WTC11 (cell line): Measurements from ENCODE around the gene ITPR2. TPM values are rescaled to one million over a fixed set of nuclear protein-coding genes. Genes with fewer than 3 reads are reported as not detected.
A peak's percentile ranks its signal among the peaks of the same experiment; 100 is the strongest.

ENCODE experiments used
- ATAC-seq: fragments of 200-7000 bp; cut with Tn5 transposase; 2 replicates; pipeline ENCODE4 v1.10.0; 2021; ENCODE audit warnings: mild to moderate bottlenecking, moderate library complexity
- CTCF ChIA-PET: fragments of 300-600 bp; sonication (Branson Sonifier 250); formaldehyde crosslinking; loops from one replicate; lab custom pipeline; 2021; ENCODE audit warnings: antibody characterized with exemption; lab: Charles Lee
- POLR2A ChIA-PET: fragments of 350-600 bp; sonication (Branson Sonifier 250); formaldehyde crosslinking; loops from one replicate; lab custom pipeline; 2021; ENCODE audit warnings: antibody characterized with exemption; lab: Charles Lee
- DNase-seq: peaks from one replicate; pipeline ENCODE4 v3.0.0; 2021; ENCODE audit warnings: low spot score
- H3K27ac Mint-ChIP-seq: 2 replicates; pipeline ENCODE4 v1.8.0; 2021; ENCODE audit warnings: mixed read lengths
- H3K27me3 Mint-ChIP-seq: 2 replicates; pipeline ENCODE4 v1.8.0; 2021; ENCODE audit warnings: low read depth, mild to moderate bottlenecking, moderate library complexity, mixed read lengths
- H3K36me3 Mint-ChIP-seq: 2 replicates; pipeline ENCODE4 v1.8.0; 2021; ENCODE audit warnings: mixed read lengths
- H3K4me1 Mint-ChIP-seq: 2 replicates; pipeline ENCODE4 v1.8.0; 2022; ENCODE audit warnings: mixed read lengths
- H3K4me3 Mint-ChIP-seq: 2 replicates; pipeline ENCODE4 v1.8.0; 2021; ENCODE audit warnings: mild to moderate bottlenecking, moderate library complexity, mixed read lengths
- H3K9me3 Mint-ChIP-seq: 2 replicates; pipeline ENCODE4 v1.8.0; 2021; ENCODE audit warnings: mixed read lengths
- ESRRA ChIP-seq: sonication (generic); formaldehyde crosslinking; IDR thresholded peaks from 2 replicates; pipeline ENCODE4 v1.8.1; 2022; ENCODE audit warnings: mild to moderate bottlenecking, missing genetic modification reagents, borderline replicate concordance
- FOXP1 ChIP-seq: sonication (generic); formaldehyde crosslinking; IDR thresholded peaks from 2 replicates; pipeline ENCODE4 v1.8.0; 2022; ENCODE audit warnings: missing genetic modification reagents, mild to moderate bottlenecking, moderate library complexity, borderline replicate concordance
- GRHL2 ChIP-seq: fragments of 250-450 bp; sonication (Bioruptor Pico); IDR thresholded peaks from 2 replicates; pipeline ENCODE4 v1.8.0; 2022; ENCODE audit warnings: mild to moderate bottlenecking, moderate library complexity; ENCODE audit not compliant: insufficient replicate concordance, severe bottlenecking
- GTF2I ChIP-seq: fragments of 250-450 bp; sonication (Bioruptor Pico); conservative IDR thresholded peaks from 2 replicates; pipeline ENCODE4 v1.4.0; 2021; ENCODE audit warnings: mild to moderate bottlenecking
- HMGA2 ChIP-seq: fragments of 250-450 bp; sonication (Bioruptor Pico); IDR thresholded peaks from 2 replicates; pipeline ENCODE4 v1.4.0; 2021; ENCODE audit warnings: mild to moderate bottlenecking, moderate library complexity
- JAZF1 ChIP-seq: fragments of 250-450 bp; sonication (Bioruptor Pico); IDR thresholded peaks from 2 replicates; pipeline ENCODE4 v1.9.0; 2021; ENCODE audit warnings: moderate library complexity, mild to moderate bottlenecking, inconsistent platforms
- NFE2L1 ChIP-seq: sonication (generic); formaldehyde crosslinking; IDR thresholded peaks from 2 replicates; pipeline ENCODE4 v1.8.1; 2023; ENCODE audit warnings: missing genetic modification reagents
- OVOL2 ChIP-seq: fragments of 250-450 bp; sonication (Bioruptor Pico); IDR thresholded peaks from 2 replicates; pipeline ENCODE4 v1.9.0; 2021; ENCODE audit warnings: mild to moderate bottlenecking, borderline replicate concordance
- PRRX2 ChIP-seq: fragments of 250-450 bp; sonication (Bioruptor Pico); IDR thresholded peaks from 2 replicates; pipeline ENCODE4 v1.8.0; 2021; ENCODE audit warnings: mild to moderate bottlenecking
- TP53 ChIP-seq: sonication (generic); formaldehyde crosslinking; IDR thresholded peaks from 2 replicates; pipeline ENCODE4 v1.8.1; 2023; ENCODE audit warnings: mild to moderate bottlenecking, missing genetic modification reagents
- ZNF138 ChIP-seq: sonication (generic); formaldehyde crosslinking; conservative IDR thresholded peaks from 2 replicates; pipeline ENCODE4 v1.8.1; 2022; ENCODE audit warnings: mild to moderate bottlenecking, moderate library complexity, missing genetic modification reagents
- ZNF219 ChIP-seq: sonication (generic); formaldehyde crosslinking; IDR thresholded peaks from 2 replicates; pipeline ENCODE4 v1.8.0; 2023; ENCODE audit warnings: missing genetic modification reagents, mild to moderate bottlenecking, borderline replicate concordance
- ZNF232 ChIP-seq: sonication (generic); formaldehyde crosslinking; IDR thresholded peaks from 2 replicates; pipeline ENCODE4 v1.8.0; 2022; ENCODE audit warnings: mild to moderate bottlenecking, missing genetic modification reagents
- ZNF396 ChIP-seq: fragments of 250-450 bp; sonication (Bioruptor Pico); IDR thresholded peaks from 2 replicates; pipeline ENCODE4 v1.8.0; 2021; ENCODE audit warnings: mild to moderate bottlenecking, moderate library complexity, borderline replicate concordance
- ZNF416 ChIP-seq: fragments of 250-450 bp; sonication (Bioruptor Pico); IDR thresholded peaks from 2 replicates; pipeline ENCODE4 v1.9.0; 2021; ENCODE audit warnings: mild to moderate bottlenecking, inconsistent platforms
- total RNA-seq: library from RNA; stranded (reverse); gene quantifications from 3 replicates; pipeline ENCODE4 v1.2.3, GENCODE V29; 2021
- TF ChIP-seq, protein P1 (sequence below): sonication (generic); formaldehyde crosslinking; IDR thresholded peaks from 2 replicates; pipeline ENCODE4 v1.8.1; 2023; ENCODE audit warnings: mild to moderate bottlenecking, missing genetic modification reagents, moderate library complexity
- TF ChIP-seq, protein P2 (sequence below): fragments of 250-450 bp; sonication (Bioruptor Pico); IDR thresholded peaks from 2 replicates; pipeline ENCODE4 v1.9.0; 2021; ENCODE audit warnings: mild to moderate bottlenecking
- TF ChIP-seq, protein P3 (sequence below): sonication (generic); formaldehyde crosslinking; IDR thresholded peaks from 2 replicates; pipeline ENCODE4 v1.8.1; 2023; ENCODE audit warnings: mild to moderate bottlenecking, moderate library complexity, missing genetic modification reagents
- TF ChIP-seq, protein P4 (sequence below): sonication (generic); formaldehyde crosslinking; IDR thresholded peaks from 2 replicates; pipeline ENCODE4 v1.8.0; 2022; ENCODE audit warnings: mild to moderate bottlenecking, missing genetic modification reagents

ITPR2 gene
- total RNA-seq, 1 experiment from 2014 or later, result 50.7 TPM

DNA sequence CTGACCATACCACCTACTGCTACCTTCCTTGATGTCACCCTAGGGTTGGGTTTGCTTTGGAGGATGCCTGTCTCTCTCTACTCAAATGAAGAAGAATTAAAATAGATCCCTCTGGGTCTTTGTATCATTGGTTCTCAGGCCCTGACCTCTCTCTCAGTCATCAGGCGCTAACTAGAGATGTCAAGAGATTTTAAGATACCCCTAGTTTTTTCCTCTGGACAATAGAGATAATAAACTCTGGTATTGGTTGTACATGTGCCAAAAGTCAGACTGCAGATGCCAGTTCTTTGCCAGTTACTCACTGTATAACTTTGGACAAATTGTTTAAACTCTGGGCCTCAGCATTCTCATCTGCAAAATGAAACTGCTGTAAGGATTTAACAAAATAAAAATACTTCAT lies 31.5 kb downstream of the ITPR2 start:
- Mint-ChIP-seq H3K27ac (no peak overlapping the region), H3K4me3 (no peak overlapping the region), H3K9me3 (no peaks in the 10 kb centered on the region), H3K27me3 (no peaks in the 10 kb centered on the region), H3K4me1 (peaks cover 11% of the 10 kb centered on the region; the same call in 1 of the 2 replicates), H3K36me3 (no peaks in the 10 kb centered on the region)
- TF ChIP-seq, protein P1, sequence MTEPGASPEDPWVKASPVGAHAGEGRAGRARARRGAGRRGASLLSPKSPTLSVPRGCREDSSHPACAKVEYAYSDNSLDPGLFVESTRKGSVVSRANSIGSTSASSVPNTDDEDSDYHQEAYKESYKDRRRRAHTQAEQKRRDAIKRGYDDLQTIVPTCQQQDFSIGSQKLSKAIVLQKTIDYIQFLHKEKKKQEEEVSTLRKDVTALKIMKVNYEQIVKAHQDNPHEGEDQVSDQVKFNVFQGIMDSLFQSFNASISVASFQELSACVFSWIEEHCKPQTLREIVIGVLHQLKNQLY (CRISPR knock-in tag), result no peak
- TF ChIP-seq NFE2L1 (CRISPR knock-in tag) (no peak), TP53 (no peak), OVOL2 (CRISPR knock-in tag) (no peak), PRRX2 (CRISPR knock-in tag) (no peak), ZNF396 (no peak), GRHL2 (CRISPR knock-in tag) (no peak), GTF2I (CRISPR knock-in tag) (no peak), ZNF416 (CRISPR knock-in tag) (no peak), ZNF219 (CRISPR knock-in tag) (no peak), ESRRA (CRISPR knock-in tag) (no peak), FOXP1 (CRISPR knock-in tag) (no peak), HMGA2 (CRISPR knock-in tag) (no peak), ZNF232 (CRISPR knock-in tag) (no peak), JAZF1 (CRISPR knock-in tag) (no peak)
- TF ChIP-seq, protein P2, sequence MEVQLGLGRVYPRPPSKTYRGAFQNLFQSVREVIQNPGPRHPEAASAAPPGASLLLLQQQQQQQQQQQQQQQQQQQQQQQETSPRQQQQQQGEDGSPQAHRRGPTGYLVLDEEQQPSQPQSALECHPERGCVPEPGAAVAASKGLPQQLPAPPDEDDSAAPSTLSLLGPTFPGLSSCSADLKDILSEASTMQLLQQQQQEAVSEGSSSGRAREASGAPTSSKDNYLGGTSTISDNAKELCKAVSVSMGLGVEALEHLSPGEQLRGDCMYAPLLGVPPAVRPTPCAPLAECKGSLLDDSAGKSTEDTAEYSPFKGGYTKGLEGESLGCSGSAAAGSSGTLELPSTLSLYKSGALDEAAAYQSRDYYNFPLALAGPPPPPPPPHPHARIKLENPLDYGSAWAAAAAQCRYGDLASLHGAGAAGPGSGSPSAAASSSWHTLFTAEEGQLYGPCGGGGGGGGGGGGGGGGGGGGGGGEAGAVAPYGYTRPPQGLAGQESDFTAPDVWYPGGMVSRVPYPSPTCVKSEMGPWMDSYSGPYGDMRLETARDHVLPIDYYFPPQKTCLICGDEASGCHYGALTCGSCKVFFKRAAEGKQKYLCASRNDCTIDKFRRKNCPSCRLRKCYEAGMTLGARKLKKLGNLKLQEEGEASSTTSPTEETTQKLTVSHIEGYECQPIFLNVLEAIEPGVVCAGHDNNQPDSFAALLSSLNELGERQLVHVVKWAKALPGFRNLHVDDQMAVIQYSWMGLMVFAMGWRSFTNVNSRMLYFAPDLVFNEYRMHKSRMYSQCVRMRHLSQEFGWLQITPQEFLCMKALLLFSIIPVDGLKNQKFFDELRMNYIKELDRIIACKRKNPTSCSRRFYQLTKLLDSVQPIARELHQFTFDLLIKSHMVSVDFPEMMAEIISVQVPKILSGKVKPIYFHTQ (CRISPR knock-in tag), result no peak
- TF ChIP-seq, protein P3, sequence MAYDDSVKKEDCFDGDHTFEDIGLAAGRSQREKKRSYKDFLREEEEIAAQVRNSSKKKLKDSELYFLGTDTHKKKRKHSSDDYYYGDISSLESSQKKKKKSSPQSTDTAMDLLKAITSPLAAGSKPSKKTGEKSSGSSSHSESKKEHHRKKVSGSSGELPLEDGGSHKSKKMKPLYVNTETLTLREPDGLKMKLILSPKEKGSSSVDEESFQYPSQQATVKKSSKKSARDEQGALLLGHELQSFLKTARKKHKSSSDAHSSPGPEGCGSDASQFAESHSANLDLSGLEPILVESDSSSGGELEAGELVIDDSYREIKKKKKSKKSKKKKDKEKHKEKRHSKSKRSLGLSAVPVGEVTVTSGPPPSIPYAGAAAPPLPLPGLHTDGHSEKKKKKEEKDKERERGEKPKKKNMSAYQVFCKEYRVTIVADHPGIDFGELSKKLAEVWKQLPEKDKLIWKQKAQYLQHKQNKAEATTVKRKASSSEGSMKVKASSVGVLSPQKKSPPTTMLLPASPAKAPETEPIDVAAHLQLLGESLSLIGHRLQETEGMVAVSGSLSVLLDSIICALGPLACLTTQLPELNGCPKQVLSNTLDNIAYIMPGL (CRISPR knock-in tag), result no peak
- TF ChIP-seq, protein P4, sequence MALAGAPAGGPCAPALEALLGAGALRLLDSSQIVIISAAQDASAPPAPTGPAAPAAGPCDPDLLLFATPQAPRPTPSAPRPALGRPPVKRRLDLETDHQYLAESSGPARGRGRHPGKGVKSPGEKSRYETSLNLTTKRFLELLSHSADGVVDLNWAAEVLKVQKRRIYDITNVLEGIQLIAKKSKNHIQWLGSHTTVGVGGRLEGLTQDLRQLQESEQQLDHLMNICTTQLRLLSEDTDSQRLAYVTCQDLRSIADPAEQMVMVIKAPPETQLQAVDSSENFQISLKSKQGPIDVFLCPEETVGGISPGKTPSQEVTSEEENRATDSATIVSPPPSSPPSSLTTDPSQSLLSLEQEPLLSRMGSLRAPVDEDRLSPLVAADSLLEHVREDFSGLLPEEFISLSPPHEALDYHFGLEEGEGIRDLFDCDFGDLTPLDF (CRISPR knock-in tag), result no peak
- POLR2A ChIA-PET, result interaction anchor here (0.7 kb wide), 1 partner anchor 20 kb away, joined by 4 read pairs; no protein-coding TSS in a partner anchor
- ATAC-seq (no peak), DNase-seq (no peak)
- CTCF ChIA-PET, result no interaction called here

DNA sequence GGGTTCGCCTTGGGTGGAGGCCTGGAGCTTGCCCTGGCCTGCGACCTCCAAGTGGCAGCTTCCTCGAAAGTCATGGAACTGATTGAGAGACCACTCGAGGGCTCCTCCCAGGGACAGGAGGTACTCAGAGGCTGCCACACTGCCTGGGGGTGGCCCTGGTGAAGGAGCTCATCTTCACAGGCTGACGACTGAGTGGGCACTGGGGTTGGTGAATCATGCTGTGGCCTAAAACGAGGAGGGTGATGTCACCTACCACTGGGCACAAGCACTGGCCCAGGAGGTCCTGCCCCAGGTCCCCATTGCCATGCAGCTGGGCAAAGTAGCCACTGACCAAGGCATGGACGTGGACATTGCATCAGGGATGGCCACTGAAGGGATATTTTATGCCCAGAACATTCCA lies 32.1 kb downstream of the ITPR2 start:
- POLR2A ChIA-PET, result no interaction called here
- CTCF ChIA-PET, result interaction anchor here (1.4 kb wide), 1 partner anchor 84 kb away, joined by 3 read pairs; no protein-coding TSS in a partner anchor
- no peaks in the 10 kb centered on the region for H3K27me3 Mint-ChIP-seq
- H3K36me3 Mint-ChIP-seq, result no peaks in the 10 kb centered on the region
- no peak overlapping the region for H3K27ac Mint-ChIP-seq
- TF ChIP-seq ESRRA (CRISPR knock-in tag), result no peak
- TF ChIP-seq ZNF138, result 0 out of 2 replicates have a peak, but pooled peaks have one; percentile 29
- H3K4me1 Mint-ChIP-seq, result peaks cover 8% of the 10 kb centered on the region; the same call in 1 of the 2 replicates
- H3K4me3 Mint-ChIP-seq, result no peak overlapping the region
- no peaks in the 10 kb centered on the region for H3K9me3 Mint-ChIP-seq
- ATAC-seq (no peak), DNase-seq (no peak)
